Suprapubic skin (tissue), 4 donors: ENCODE measurements around the gene NFKB2. TPM values are rescaled to one million over a fixed set of nuclear protein-coding genes. Genes with fewer than 3 reads are reported as not detected.

Experiments
- DNase-seq, 2 donors: peaks; one replicate each; pipeline ENCODE4 v3.0.0-alpha.2; 2019; ENCODE audit warnings: low spot score in 2 of 2
- H3K27ac ChIP-seq: fragments of 200-600 bp; sonication (generic); one replicate; pipeline ENCODE4 v1.5.1; 2019
- H3K27me3 ChIP-seq: fragments of 200-600 bp; sonication (generic); one replicate; pipeline ENCODE4 v1.5.1; 2019
- H3K36me3 ChIP-seq: fragments of 200-600 bp; sonication (generic); one replicate; pipeline ENCODE4 v1.5.1; 2019
- H3K4me1 ChIP-seq: fragments of 200-600 bp; sonication (generic); one replicate; pipeline ENCODE4 v1.5.1; 2019
- H3K4me3 ChIP-seq: fragments of 200-600 bp; sonication (generic); one replicate; pipeline ENCODE4 v1.5.1; 2019; ENCODE audit warnings: mild to moderate bottlenecking
- H3K9me3 ChIP-seq: fragments of 200-600 bp; sonication (generic); one replicate; pipeline ENCODE4 v1.5.1; 2019
- CTCF ChIP-seq, 2 donors: fragments of 200-600 bp in 1 of 2; fragments of 450-650 bp in 1 of 2; sonication (generic) in 1 of 2; IDR thresholded peaks; one replicate each; pipeline ENCODE4 v1.5.1; 2016 to 2019; ENCODE audit warnings: antibody characterized with exemption in 2 of 2, mild to moderate bottlenecking in 1 of 2, moderate library complexity in 1 of 2
- EP300 ChIP-seq: sonication (generic); formaldehyde crosslinking; IDR thresholded peaks from one replicate; pipeline ENCODE4 v1.6.1; 2017; ENCODE audit warnings: antibody characterized with exemption
- POLR2A ChIP-seq, 2 donors: fragments of 450-650 bp; IDR thresholded peaks; one replicate each; pipeline ENCODE4 v1.6.1; 2017; ENCODE audit warnings: antibody characterized with exemption in 2 of 2, mild to moderate bottlenecking in 2 of 2, moderate library complexity in 2 of 2
- POLR2AphosphoS5 ChIP-seq, 3 donors: sonication (generic); formaldehyde crosslinking; IDR thresholded peaks; one replicate each; pipeline ENCODE4 v1.6.1; 2017; ENCODE audit warnings: antibody characterized with exemption in 3 of 3
- WGBS: methylation state at CpG from one replicate; pipeline ENCODE4 v1.1.5; 2018; 5-methylcytosine and 5-hydroxymethylcytosine counted together
- total RNA-seq, 4 donors: library from RNA; depleted of rRNA; stranded (reverse); fragments of >200 nt; gene quantifications; one replicate each; pipeline ENCODE4 v1.1.0, GENCODE V29; 2016

The NFKB2 gene
- total RNA-seq, 4 donors from 2014 or later = 14.4 to 18.5 (median 16.0) TPM

DNA sequence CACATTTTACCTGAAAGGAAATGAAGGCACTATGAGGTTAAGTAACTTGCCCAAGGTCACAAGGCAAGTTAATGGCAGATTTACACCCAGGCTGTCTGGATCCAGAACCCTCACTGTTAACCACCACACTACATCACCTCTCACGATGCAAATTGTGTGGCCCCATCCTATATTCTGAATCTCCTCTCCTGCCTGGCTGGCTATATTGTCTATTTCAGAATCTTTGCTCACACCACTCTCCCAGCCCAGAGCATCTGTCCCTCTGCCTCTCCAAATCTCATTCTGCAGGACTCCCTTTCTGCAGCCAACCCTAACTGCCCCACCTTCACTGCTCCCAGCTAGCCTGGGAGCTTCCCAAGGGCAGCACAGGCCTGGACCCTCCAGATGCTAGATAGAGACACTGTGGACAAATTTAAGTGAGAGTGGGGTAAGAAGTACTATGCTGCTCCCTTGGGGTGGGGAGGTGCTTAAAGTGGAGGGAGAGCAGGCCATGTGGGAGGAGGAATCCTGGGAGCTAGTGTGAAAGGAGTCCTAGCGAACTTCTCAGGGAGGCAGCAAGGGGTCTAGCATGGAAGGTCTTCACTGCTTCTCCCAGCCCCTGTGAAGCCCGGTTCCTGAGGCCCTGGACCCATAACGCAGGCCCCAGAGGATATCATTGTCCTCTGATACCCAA is 36.1 kb downstream of the NFKB2 start:
- H3K27me3 ChIP-seq = peaks cover 7% of the 10 kb centered on the region
- DNase-seq = no peak
- TF ChIP-seq POLR2A (IDR thresholded peaks at IDR 0.05) (no peak), CTCF (IDR thresholded peaks at IDR 0.05) (no peak), EP300 (no peak), POLR2AphosphoS5 (IDR thresholded peaks at IDR 0.05) (no peak)
- WGBS = 14% methylated on average over 4 of the region's 4 CpGs
- peaks cover 33% of the 10 kb centered on the region for H3K4me1 ChIP-seq
- H3K4me3 ChIP-seq = peak overlapping the region; percentile 92
- no peaks in the 10 kb centered on the region for H3K9me3 ChIP-seq
- peak overlapping the region; percentile 69 for H3K27ac ChIP-seq
- H3K36me3 ChIP-seq = no peaks in the 10 kb centered on the region

- H3K4me3 ChIP-seq = peak within 1 kb of the TSS; percentile 92
- H3K36me3 ChIP-seq = no peaks in the 10 kb centered on the region
- H3K27ac ChIP-seq = peak within 1 kb of the TSS; percentile 69
- DNase-seq = peak; percentile 97 to 98
- peaks cover 33% of the 10 kb centered on the region for H3K4me1 ChIP-seq
- no peak for TF ChIP-seq POLR2A (IDR thresholded peaks at IDR 0.05)
- peak in 2 of 3 donors; percentile 58 to 72 for TF ChIP-seq POLR2AphosphoS5 (IDR thresholded peaks at IDR 0.05)
- peaks cover 7% of the 10 kb centered on the region for H3K27me3 ChIP-seq
- H3K9me3 ChIP-seq = no peaks in the 10 kb centered on the region
- 0% methylated on average over 28 of the region's 52 CpGs for WGBS
Measured at GRCh38 chr10:102432162-102432950, 36.9 kb downstream of the NFKB2 start, which contains the start of gene CUEDC2. CUEDC2 (minus strand) TSS chr10:102432574; CDS start chr10:102425188, 7,386 bp downstream.

DNA sequence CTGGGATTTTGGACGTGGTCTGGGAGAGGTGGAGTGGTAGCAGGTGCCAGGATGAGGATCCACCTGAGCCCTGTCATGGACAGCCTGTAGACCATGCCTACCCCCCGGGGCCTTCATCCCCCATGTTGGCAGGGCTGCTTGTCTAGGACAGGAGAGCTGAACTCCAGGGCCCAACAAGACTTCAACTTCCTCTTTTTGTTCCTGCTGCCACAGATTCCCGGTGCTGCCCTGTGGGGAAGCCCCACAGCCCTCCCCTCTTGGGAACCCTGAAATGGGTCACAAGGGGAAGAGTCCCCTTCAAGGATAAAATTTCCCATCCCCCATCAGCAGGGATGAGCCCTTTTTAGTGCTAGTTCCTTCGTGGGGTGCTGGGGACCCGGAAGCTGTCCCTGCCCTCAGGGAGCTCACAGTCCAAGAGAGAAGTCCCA is 38.1 kb downstream of the NFKB2 start:
- Histone ChIP-seq H3K36me3 (no peaks in the 10 kb centered on the region), H3K4me1 (peaks cover 33% of the 10 kb centered on the region), H3K9me3 (no peaks in the 10 kb centered on the region), H3K27ac (no peak overlapping the region), H3K4me3 (no peak overlapping the region), H3K27me3 (peaks cover 7% of the 10 kb centered on the region)
- no peak for DNase-seq
- TF ChIP-seq CTCF (IDR thresholded peaks at IDR 0.05) (no peak), POLR2A (IDR thresholded peaks at IDR 0.05) (no peak), POLR2AphosphoS5 (IDR thresholded peaks at IDR 0.05) (no peak), EP300 (no peak)
- 58% methylated on average over 4 of the region's 5 CpGs for WGBS

- peaks cover 33% of the 10 kb centered on the region for H3K4me1 ChIP-seq
- WGBS = 26% methylated on average over 9 of the region's 9 CpGs
- DNase-seq = no peak
- H3K4me3 ChIP-seq = no peak overlapping the region
- H3K36me3 ChIP-seq = no peaks in the 10 kb centered on the region
- no peaks in the 10 kb centered on the region for H3K9me3 ChIP-seq
- H3K27ac ChIP-seq = no peak overlapping the region
- TF ChIP-seq EP300 = no peak
- TF ChIP-seq POLR2AphosphoS5 (IDR thresholded peaks at IDR 0.05) = no peak
- TF ChIP-seq CTCF (IDR thresholded peaks at IDR 0.05) = no peak
- TF ChIP-seq POLR2A (IDR thresholded peaks at IDR 0.05) = no peak
- peaks cover 7% of the 10 kb centered on the region for H3K27me3 ChIP-seq
Measured at GRCh38 chr10:102434394-102435132, 39.1 kb downstream of the NFKB2 start.

DNA sequence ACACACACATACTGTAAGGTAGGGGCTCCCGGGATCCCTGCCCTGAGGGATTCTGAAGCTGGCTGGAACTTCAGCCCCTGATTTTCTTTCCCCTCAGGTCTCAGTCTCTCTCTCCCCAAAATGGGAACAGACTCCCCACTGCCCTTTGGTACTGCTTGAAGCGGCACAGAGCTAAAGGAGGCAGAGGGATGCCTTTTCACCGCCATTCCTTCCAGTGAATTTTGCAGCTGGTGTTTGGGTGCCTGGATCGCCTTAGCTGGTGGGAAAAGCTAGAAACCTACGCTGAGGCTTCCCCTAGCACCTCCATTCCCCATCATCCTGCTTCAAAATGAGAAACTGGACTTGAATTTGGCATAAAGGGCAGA is 39.6 kb downstream of the NFKB2 start:
- Histone ChIP-seq H3K4me3 (peak overlapping the region; percentile 22), H3K4me1 (peaks cover 33% of the 10 kb centered on the region), H3K9me3 (no peaks in the 10 kb centered on the region), H3K27me3 (peaks cover 7% of the 10 kb centered on the region), H3K27ac (no peak overlapping the region), H3K36me3 (no peaks in the 10 kb centered on the region)
- no peak for TF ChIP-seq EP300
- no peak for TF ChIP-seq POLR2A (IDR thresholded peaks at IDR 0.05)
- TF ChIP-seq POLR2AphosphoS5 (IDR thresholded peaks at IDR 0.05) = no peak
- TF ChIP-seq CTCF (IDR thresholded peaks at IDR 0.05) = no peak
- DNase-seq = no peak
- WGBS = 64% methylated on average over 5 of the region's 5 CpGs
